Central memory CD8-positive, alpha-beta T cell (primary cell): Measurements from ENCODE around the gene SNX18.

Experiments used
- ATAC-seq: fragments of 150-1000 bp; cut with Tn5 transposase; replicated peaks from 2 replicates; pipeline ENCODE4 v1.10.0; 2022; ENCODE audit warnings: mild to moderate bottlenecking, moderate FRiP score, moderate number of reproducible peaks; ENCODE audit not compliant: poor library complexity, severe bottlenecking; ENCODE audit errors: extremely low read depth
- DNase-seq, 2 donors: peaks; one replicate each; pipeline ENCODE4 v3.0.0; 2021; ENCODE audit warnings: low spot score in 2 of 2
- H3K27ac Mint-ChIP-seq: one replicate; pipeline ENCODE4 v1.8.0; 2022; ENCODE audit warnings: low read depth, mild to moderate bottlenecking, moderate library complexity, mixed read lengths
- H3K27me3 Mint-ChIP-seq: one replicate; pipeline ENCODE4 v1.8.0; 2022; ENCODE audit warnings: mixed read lengths
- H3K36me3 Mint-ChIP-seq: one replicate; pipeline ENCODE4 v1.8.0; 2022; ENCODE audit warnings: mild to moderate bottlenecking, moderate library complexity, mixed read lengths; ENCODE audit not compliant: insufficient read depth
- H3K4me1 Mint-ChIP-seq: one replicate; pipeline ENCODE4 v1.8.0; 2022; ENCODE audit warnings: mixed read lengths
- H3K4me3 Mint-ChIP-seq: one replicate; pipeline ENCODE4 v1.8.0; 2022; ENCODE audit warnings: mild to moderate bottlenecking, moderate library complexity, mixed read lengths
- H3K9me3 Mint-ChIP-seq: one replicate; pipeline ENCODE4 v1.8.0; 2022; ENCODE audit warnings: mixed read lengths

Gene SNX18

DNA sequence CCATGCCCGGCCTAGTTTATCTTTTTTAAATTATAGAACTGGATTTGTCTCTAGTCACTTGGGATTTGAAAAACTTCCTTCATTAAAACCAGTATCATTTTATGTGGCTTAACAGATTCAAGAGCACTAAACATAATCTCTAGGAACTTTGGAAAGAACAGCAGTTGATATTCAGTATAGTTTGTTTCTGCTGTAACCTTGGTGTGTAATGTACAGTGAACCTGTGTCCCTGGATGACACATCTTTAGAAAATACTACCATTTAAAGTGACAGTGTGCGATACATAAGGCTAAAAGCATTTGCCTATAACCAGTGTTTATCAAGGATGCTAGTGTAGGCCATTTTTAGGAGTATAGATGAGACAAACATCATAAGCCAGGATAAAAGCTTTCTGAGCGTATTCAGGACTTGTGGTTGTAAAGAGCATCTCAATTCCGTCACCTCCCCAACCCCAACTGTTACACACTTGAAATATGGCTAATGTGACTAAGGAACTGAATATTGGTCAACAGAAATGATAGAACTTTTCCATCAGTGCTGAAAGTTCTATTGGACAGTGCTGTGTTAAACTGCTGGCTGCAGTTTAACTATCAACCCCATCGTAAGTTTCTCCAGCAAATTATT lies 4.4 kb downstream of the SNX18 start:
- ATAC-seq = no peak
- no peaks in the 10 kb centered on the region for H3K27me3 Mint-ChIP-seq
- no peak for DNase-seq
- H3K36me3 Mint-ChIP-seq = peaks cover 16% of the 10 kb centered on the region
- H3K4me3 Mint-ChIP-seq = peak overlapping the region; percentile 86
- H3K27ac Mint-ChIP-seq = no peak overlapping the region
- no peaks in the 10 kb centered on the region for H3K9me3 Mint-ChIP-seq
- H3K4me1 Mint-ChIP-seq = peaks cover 73% of the 10 kb centered on the region

DNA sequence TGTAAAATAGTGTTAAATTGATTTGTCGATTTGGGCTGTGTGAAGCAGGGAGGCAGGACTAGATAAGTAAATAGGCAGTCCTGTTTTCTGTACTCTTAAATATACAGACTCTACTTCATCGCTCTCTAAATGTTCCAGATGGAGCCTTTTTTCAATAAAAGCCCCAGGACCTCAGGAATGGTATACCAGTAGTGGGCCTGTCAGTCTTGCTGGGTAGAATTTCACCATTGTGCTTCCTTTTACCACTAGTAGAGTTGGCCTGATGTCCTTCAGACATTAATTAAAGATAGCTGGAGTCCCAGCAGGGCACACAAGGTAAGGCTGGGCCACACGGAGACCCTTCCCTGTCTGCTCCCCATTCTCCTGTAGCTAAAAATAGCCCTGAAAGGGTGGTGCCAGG lies 6.0 kb downstream of the SNX18 start:
- DNase-seq (no peak), ATAC-seq (no peak)
- Mint-ChIP-seq H3K36me3 (peaks cover 13% of the 10 kb centered on the region), H3K4me3 (peak overlapping the region; percentile 65), H3K27ac (no peak overlapping the region), H3K4me1 (peaks cover 69% of the 10 kb centered on the region), H3K27me3 (no peaks in the 10 kb centered on the region), H3K9me3 (no peaks in the 10 kb centered on the region)

DNA sequence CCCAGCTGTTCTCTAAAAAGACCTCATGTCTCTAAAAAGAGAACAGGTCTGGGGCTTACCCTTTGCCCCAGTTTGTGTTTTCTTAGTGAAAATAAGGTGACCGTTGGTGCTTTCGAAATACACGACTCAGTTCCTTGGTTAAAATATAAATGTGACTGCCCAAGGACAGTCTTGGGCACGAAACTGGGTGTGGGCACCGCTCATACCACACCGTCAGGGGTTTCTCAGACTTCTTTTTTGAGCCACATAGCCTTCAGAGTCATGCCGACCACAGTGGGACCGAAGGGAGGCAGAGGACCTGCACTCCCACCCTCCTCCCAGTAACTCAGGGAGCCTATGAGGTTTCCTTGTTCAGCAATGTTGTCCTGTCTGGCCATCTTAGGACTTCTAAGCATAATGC lies 6.5 kb downstream of the SNX18 start:
- H3K27me3 Mint-ChIP-seq = no peaks in the 10 kb centered on the region
- peaks cover 9% of the 10 kb centered on the region for H3K36me3 Mint-ChIP-seq
- peak overlapping the region; percentile 69 for H3K27ac Mint-ChIP-seq
- H3K9me3 Mint-ChIP-seq = no peaks in the 10 kb centered on the region
- DNase-seq = no peak
- ATAC-seq = no peak
- H3K4me1 Mint-ChIP-seq = peaks cover 69% of the 10 kb centered on the region
- H3K4me3 Mint-ChIP-seq = peak overlapping the region; percentile 65

DNA sequence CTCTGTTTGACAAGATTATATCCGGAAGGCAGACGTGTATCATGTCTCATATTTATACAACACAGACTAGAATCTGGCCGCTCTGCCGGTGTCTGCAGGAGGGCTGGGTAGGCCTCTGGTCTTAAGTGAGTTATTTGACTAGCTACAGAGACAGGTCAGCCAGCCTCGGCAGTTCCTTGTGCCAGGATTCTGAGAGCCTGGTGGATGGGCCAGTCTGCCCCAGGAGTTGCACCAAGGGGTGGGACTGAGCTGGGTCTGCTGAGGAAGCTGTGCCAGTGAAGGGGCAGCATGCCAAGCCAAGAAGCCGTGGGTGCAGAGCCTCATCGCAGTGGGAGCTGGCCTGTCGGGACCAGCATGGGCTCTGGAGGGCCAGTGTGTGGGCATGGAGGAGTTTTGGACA lies 7.1 kb downstream of the SNX18 start:
- H3K4me1 Mint-ChIP-seq = peaks cover 65% of the 10 kb centered on the region
- H3K36me3 Mint-ChIP-seq = peaks cover 5% of the 10 kb centered on the region
- no peaks in the 10 kb centered on the region for H3K9me3 Mint-ChIP-seq
- peak overlapping the region; percentile 65 for H3K4me3 Mint-ChIP-seq
- ATAC-seq = no peak
- DNase-seq = no peak
- H3K27ac Mint-ChIP-seq = peak overlapping the region; percentile 69
- H3K27me3 Mint-ChIP-seq = no peaks in the 10 kb centered on the region

DNA sequence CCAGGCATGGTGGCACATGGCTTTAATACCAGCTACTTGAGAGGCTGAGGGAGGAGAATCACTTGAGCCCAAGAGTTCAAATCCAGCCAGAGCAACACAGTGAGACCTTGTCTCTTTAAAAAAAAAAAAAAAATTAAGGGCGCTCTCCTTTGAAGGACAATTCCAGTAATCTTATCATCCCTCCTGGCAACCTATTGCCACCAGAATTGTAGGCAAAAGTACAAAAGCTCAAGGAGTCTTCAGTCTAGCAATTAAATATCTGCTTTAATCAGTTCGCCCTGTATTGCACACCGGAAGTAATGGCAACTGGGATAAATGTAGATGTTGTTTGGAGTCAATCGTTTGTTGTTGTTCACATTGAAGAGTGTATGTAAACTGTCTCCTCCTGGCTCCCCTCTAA lies 7.7 kb downstream of the SNX18 start:
- ATAC-seq (no peak), DNase-seq (no peak)
- no peaks in the 10 kb centered on the region for H3K9me3 Mint-ChIP-seq
- peak overlapping the region; percentile 19 for H3K27ac Mint-ChIP-seq
- peaks cover 4% of the 10 kb centered on the region for H3K36me3 Mint-ChIP-seq
- H3K27me3 Mint-ChIP-seq = no peaks in the 10 kb centered on the region
- H3K4me1 Mint-ChIP-seq = peaks cover 59% of the 10 kb centered on the region
- no peak overlapping the region for H3K4me3 Mint-ChIP-seq

DNA sequence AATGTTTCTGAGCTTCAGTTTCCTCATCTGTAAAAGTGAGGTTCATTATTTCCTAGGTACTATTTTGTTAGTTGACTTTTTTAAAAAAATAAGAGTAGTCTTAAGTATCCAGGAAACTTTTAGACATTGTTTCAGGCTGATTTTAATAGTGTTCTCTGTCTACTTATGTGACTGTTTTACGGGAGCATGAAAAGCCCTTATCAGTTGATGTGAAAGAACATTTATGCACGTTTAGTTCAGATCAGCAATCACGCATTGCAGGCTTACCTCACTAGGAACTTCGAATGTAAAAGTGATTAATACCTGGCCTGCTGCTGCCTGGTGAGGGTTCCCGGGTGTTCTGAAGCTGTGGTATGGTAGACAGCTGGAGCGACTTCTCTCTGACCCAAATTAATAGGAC lies 8.1 kb downstream of the SNX18 start:
- no peaks in the 10 kb centered on the region for H3K27me3 Mint-ChIP-seq
- no peaks in the 10 kb centered on the region for H3K9me3 Mint-ChIP-seq
- peaks cover 4% of the 10 kb centered on the region for H3K36me3 Mint-ChIP-seq
- DNase-seq = no peak
- peak overlapping the region; percentile 19 for H3K27ac Mint-ChIP-seq
- H3K4me1 Mint-ChIP-seq = peaks cover 55% of the 10 kb centered on the region
- ATAC-seq = no peak
- no peak overlapping the region for H3K4me3 Mint-ChIP-seq

DNA sequence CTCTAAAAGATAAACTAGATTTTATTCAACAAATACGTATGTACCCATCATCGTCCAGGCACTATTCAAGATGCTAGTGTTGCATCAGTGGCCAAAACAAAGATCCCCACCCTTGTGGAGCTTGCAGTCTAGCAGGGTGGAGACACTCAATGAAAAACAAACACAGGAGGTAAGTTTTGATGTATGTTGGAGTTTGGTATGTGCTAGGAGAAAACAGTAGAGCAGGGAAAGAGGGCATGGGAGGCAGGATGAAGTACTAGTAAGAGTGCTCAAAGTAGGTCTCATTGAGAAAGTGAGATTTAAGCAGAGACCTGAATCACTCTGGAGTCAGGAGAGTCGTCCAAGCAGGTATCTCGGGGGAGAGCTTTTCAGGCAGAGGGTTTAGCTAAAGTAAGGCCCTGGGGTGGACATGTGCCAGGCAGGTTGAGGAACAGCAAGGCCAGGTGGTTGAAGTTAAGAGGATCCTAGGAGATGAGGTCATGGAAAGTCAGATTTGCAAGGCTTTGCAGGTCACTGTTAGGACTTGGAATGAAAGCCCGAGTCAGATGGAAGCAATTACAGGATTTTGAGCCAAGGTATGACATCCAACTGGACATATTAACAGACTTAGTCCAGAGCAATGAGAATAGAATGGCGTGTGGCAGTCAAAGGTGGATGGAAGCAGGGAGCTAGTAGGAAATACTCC lies 9.2 kb downstream of the SNX18 start:
- DNase-seq (no peak), ATAC-seq (no peak)
- Mint-ChIP-seq H3K4me1 (peaks cover 55% of the 10 kb centered on the region), H3K27me3 (no peaks in the 10 kb centered on the region), H3K27ac (no peak overlapping the region), H3K4me3 (no peak overlapping the region), H3K9me3 (no peaks in the 10 kb centered on the region), H3K36me3 (peaks cover 8% of the 10 kb centered on the region)

DNA sequence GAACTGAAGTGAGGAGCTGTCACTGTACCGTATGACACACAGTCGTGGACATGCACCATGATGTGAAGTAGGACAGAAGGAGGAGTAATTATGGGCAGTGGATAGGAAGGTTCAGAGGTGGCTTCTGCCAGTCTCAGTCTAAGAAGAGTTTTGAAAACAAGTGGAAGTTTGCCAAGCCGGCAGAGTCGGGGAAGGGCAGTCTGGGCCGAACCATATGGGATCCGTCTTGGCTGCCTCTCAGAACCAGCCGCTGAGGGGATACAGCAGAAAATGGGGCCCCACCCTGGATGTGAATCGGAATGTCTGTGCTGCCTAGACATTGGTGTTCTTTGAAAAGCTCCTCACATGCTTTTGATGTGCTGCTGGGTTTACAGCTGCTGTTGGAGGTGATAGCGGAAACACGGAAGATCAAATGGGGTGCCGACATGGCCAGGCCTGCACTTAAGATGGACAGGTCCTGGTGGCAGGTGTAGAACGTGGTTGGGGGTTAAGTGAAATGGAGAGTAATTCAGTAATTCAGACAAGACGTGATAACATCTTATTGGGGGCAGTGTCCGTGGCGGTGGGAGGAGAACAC lies 11.2 kb downstream of the SNX18 start:
- peaks cover 8% of the 10 kb centered on the region for H3K36me3 Mint-ChIP-seq
- no peak overlapping the region for H3K4me3 Mint-ChIP-seq
- no peaks in the 10 kb centered on the region for H3K27me3 Mint-ChIP-seq
- DNase-seq (no peak), ATAC-seq (no peak)
- peaks cover 42% of the 10 kb centered on the region for H3K4me1 Mint-ChIP-seq
- no peak overlapping the region for H3K27ac Mint-ChIP-seq
- no peaks in the 10 kb centered on the region for H3K9me3 Mint-ChIP-seq

DNA sequence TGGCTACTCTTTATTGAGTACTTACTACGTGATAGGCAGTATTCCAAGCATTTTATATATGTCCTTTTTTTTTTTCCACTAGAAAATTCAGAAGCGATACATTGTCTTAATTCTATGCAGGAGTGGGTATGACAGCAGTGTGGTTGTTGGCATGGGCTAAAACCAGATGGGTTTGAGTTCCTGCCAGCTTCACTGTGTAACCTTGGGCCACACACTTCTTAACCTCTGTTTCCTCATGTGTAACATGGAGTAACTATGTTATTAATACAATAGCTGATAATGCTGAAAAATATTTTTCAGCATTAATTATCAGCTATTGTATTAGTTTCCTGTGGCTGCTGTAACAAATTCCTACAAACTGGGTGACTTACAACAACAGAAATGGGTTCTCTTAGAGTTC lies 12.0 kb downstream of the SNX18 start:
- Mint-ChIP-seq H3K4me3 (peak overlapping the region; percentile 38), H3K4me1 (peaks cover 42% of the 10 kb centered on the region), H3K9me3 (no peaks in the 10 kb centered on the region), H3K27me3 (no peaks in the 10 kb centered on the region), H3K36me3 (peaks cover 10% of the 10 kb centered on the region), H3K27ac (no peak overlapping the region)
- ATAC-seq (no peak), DNase-seq (no peak)

DNA sequence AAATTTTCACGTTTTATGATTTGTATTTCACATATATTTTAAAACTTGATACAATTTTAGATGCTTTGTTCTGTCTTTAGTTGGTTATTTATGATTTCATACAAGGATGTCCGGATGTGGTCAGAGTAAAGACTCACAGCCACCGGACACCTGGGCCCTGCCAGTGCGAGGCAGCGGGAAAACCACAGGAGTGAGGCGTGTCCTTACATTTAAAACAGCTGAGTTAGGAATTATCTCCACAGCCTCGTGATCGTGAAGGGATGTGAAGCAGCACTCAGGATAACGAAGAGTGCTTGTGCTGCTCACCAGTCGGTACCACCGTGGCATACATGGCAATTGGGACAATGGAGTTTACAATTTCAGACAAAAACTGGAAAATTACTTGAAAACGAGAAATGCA lies 14.0 kb downstream of the SNX18 start:
- no peak overlapping the region for H3K4me3 Mint-ChIP-seq
- H3K27me3 Mint-ChIP-seq = no peaks in the 10 kb centered on the region
- peaks cover 14% of the 10 kb centered on the region for H3K36me3 Mint-ChIP-seq
- H3K4me1 Mint-ChIP-seq = peaks cover 40% of the 10 kb centered on the region
- H3K9me3 Mint-ChIP-seq = no peaks in the 10 kb centered on the region
- no peak for DNase-seq
- H3K27ac Mint-ChIP-seq = peak overlapping the region; percentile 70
- ATAC-seq = no peak

DNA sequence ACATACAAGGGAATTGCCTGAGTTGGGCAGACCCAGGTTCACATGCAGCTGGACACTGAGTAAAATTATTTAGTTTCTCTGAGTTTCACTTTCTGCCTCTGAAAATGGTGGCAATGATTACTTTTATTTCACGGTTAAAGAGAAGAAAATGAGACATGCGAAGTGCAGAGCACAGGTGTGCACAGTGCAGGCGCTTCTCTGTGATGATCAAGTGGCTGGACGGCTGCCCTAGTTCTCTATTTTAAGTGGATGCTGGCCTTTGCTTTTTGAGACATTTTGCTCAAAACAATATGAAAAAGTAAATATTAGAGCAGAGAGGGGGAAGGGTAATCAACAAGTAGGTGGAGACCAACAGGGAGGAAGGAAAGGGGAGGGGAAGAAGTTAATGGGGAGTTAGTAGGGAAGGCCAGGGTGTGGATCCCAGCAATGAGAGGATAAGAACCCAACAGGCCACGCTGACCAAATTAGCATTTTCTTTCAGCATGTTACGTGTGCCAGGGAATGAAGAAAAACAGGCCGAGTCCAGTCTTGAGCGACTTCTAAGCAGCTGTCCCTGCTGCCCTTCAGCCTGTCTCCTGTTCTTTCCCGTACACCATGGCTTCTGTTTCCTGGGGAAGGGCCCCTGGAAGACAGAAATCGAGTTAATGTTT lies 16.1 kb downstream of the SNX18 start:
- Mint-ChIP-seq H3K27me3 (no peaks in the 10 kb centered on the region), H3K36me3 (peaks cover 17% of the 10 kb centered on the region), H3K4me3 (no peak overlapping the region), H3K4me1 (peaks cover 58% of the 10 kb centered on the region), H3K27ac (peak overlapping the region; percentile 50), H3K9me3 (no peaks in the 10 kb centered on the region)
- ATAC-seq = no peak
- DNase-seq = no peak

DNA sequence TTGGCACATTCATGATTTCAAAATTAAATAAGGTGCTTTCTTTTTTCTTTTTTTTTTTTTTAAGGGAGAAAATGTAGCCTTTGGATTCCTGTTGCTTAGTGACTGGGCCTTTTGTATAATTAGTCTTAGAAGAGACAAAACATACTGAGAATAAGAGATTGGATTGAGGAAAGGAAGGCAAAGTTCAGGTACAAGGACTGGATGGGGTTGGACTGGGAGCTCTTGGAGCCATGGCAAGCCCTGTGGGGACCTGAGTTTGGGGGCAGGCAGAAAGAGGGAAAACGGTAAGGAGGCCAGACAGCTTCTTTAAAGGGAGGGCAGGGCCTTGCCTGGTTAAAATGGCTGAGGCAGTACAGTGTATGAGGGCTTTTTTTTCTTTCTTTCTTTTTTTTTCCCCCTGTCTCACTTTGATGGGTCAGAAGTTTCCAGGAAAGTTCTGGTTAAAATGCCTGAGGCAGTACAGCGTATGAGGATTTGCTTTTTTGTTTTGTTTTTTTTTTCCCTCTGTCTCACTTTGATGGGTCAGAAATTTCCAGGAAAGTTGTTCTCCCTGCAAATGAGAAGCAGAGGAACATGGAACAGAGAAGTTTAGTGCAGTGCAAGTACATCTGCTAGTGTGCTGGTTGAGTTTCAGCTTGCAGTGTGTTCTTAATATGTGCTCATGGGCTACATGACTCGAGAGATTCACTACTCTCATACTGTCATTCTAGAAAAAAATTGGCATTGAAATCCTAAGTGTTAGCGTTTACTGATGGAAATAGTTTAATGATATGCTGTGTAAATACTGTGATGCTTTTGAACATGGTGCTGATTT lies 16.8 kb downstream of the SNX18 start:
- Mint-ChIP-seq H3K27ac (peak overlapping the region; percentile 50), H3K9me3 (no peaks in the 10 kb centered on the region), H3K4me1 (peaks cover 64% of the 10 kb centered on the region), H3K4me3 (no peak overlapping the region), H3K27me3 (no peaks in the 10 kb centered on the region), H3K36me3 (peaks cover 19% of the 10 kb centered on the region)
- DNase-seq (no peak), ATAC-seq (no peak)
